Measurements from ENCODE around the gene IFRD2.

IFRD2 gene

GRCh38 chr3:50254577-50255250 is 37.5 kb downstream of the IFRD2 start:
- H3K4me3 ChIP-seq (ENCODE audit: low read depth, low read length) = no peak overlapping the region
- no peak for DNase-seq (ENCODE audit: low read depth)
- TF ChIP-seq CTCF (IDR thresholded peaks at IDR 0.05; ENCODE audit: low read depth, low read length, missing control alignments) = no peak

GRCh38 chr3:50251220-50251619 is 41.0 kb downstream of the IFRD2 start:
- no peak overlapping the region for H3K4me3 ChIP-seq (ENCODE audit: low read depth, low read length)
- no peak for DNase-seq (ENCODE audit: low read depth)
- no peak for TF ChIP-seq CTCF (IDR thresholded peaks at IDR 0.05; ENCODE audit: low read depth, low read length, missing control alignments)

- no peak overlapping the region for H3K4me3 ChIP-seq (ENCODE audit: low read depth, low read length)
- no peak for DNase-seq (ENCODE audit: low read depth)
- no peak for TF ChIP-seq CTCF (IDR thresholded peaks at IDR 0.05; ENCODE audit: low read depth, low read length, missing control alignments)
Observed at GRCh38 chr3:50250514-50250913, 41.7 kb downstream of the IFRD2 start.

- no peak for DNase-seq (ENCODE audit: low read depth)
- no peak overlapping the region for H3K4me3 ChIP-seq (ENCODE audit: low read depth, low read length)
- TF ChIP-seq CTCF (IDR thresholded peaks at IDR 0.05; ENCODE audit: low read depth, low read length, missing control alignments) = no peak
Observed at GRCh38 chr3:50249457-50249856, 42.8 kb downstream of the IFRD2 start.

GRCh38 chr3:50248387-50248786 is 43.8 kb downstream of the IFRD2 start:
- no peak for DNase-seq (ENCODE audit: low read depth)
- no peak overlapping the region for H3K4me3 ChIP-seq (ENCODE audit: low read depth, low read length)
- no peak for TF ChIP-seq CTCF (IDR thresholded peaks at IDR 0.05; ENCODE audit: low read depth, low read length, missing control alignments)

GRCh38 chr3:50246517-50246954 is 45.7 kb downstream of the IFRD2 start:
- no peak for TF ChIP-seq CTCF (IDR thresholded peaks at IDR 0.05; ENCODE audit: low read depth, low read length, missing control alignments)
- DNase-seq (ENCODE audit: low read depth) = no peak
- peak overlapping the region; percentile 43 for H3K4me3 ChIP-seq (ENCODE audit: low read depth, low read length)

All from GM12864 (cell line).